HUES6 (cell line): ENCODE results near the gene COLGALT1.
"Not testable (repeated sequence)": the region's sequence is repeated elsewhere in the genome, so short reads cannot be mapped to it uniquely, and the experiment has no call there.

Experiments used
- H3K27ac ChIP-seq: 2 replicates; pipeline ENCODE4 v1.7.0; 2013; ENCODE audit warnings: low read depth, mild to moderate bottlenecking, low read length, inconsistent platforms
- H3K27me3 ChIP-seq: 2 replicates; pipeline ENCODE4 v1.6.1; 2013; ENCODE audit warnings: low read length; ENCODE audit not compliant: control insufficient read depth, insufficient read depth
- H3K36me3 ChIP-seq: 2 replicates; pipeline ENCODE4 v1.6.1; 2013; ENCODE audit warnings: low read length; ENCODE audit not compliant: control insufficient read depth, insufficient read depth
- H3K4me1 ChIP-seq: 2 replicates; pipeline ENCODE4 v1.6.1; 2013; ENCODE audit warnings: low read length; ENCODE audit not compliant: control insufficient read depth, insufficient read depth
- H3K4me3 ChIP-seq: 2 replicates; pipeline ENCODE4 v1.5.1; 2013; ENCODE audit warnings: low read depth, low read length
- H3K9ac ChIP-seq: one replicate; pipeline ENCODE4 v1.6.1; 2013; ENCODE audit warnings: mild to moderate bottlenecking, low read length
- H3K9me3 ChIP-seq: 2 replicates; pipeline ENCODE4 v1.6.1; 2013; ENCODE audit warnings: low read depth, low read length; ENCODE audit not compliant: control insufficient read depth, insufficient read depth

Gene COLGALT1

GRCh38 chr19:17577457-17578097 lies 22.1 kb downstream of the COLGALT1 start:
- no peaks in the 10 kb centered on the region for H3K27me3 ChIP-seq
- peaks cover 27% of the 10 kb centered on the region for H3K36me3 ChIP-seq
- peak overlapping the region; percentile 20; the same call in 1 of the 2 replicates for H3K4me3 ChIP-seq
- no peaks in the 10 kb centered on the region for H3K9me3 ChIP-seq
- H3K27ac ChIP-seq: no peak overlapping the region
- H3K9ac ChIP-seq: no peak overlapping the region
- H3K4me1 ChIP-seq: peaks cover 19% of the 10 kb centered on the region

- Histone ChIP-seq H3K9ac (peak overlapping the region; percentile 24), H3K9me3 (no peaks in the 10 kb centered on the region), H3K4me3 (peak overlapping the region; percentile 49), H3K4me1 (peaks cover 19% of the 10 kb centered on the region), H3K27ac (no peak overlapping the region), H3K36me3 (peaks cover 23% of the 10 kb centered on the region), H3K27me3 (no peaks in the 10 kb centered on the region)
These were observed 24.3 kb downstream of the COLGALT1 start for GRCh38 chr19:17579661-17580244.

GRCh38 chr19:17580470-17581144 lies 25.2 kb downstream of the COLGALT1 start:
- no peak overlapping the region for H3K27ac ChIP-seq
- peaks cover 23% of the 10 kb centered on the region for H3K36me3 ChIP-seq
- no peaks in the 10 kb centered on the region for H3K9me3 ChIP-seq
- H3K4me1 ChIP-seq: peaks cover 19% of the 10 kb centered on the region
- H3K4me3 ChIP-seq: peak overlapping the region; percentile 49
- no peaks in the 10 kb centered on the region for H3K27me3 ChIP-seq
- no peak overlapping the region for H3K9ac ChIP-seq

- Histone ChIP-seq H3K4me3 (no peak overlapping the region), H3K36me3 (peaks cover 23% of the 10 kb centered on the region), H3K9ac (no peak overlapping the region), H3K27ac (no peak overlapping the region), H3K27me3 (no peaks in the 10 kb centered on the region), H3K9me3 (no peaks in the 10 kb centered on the region), H3K4me1 (peaks cover 19% of the 10 kb centered on the region)
These were observed 25.9 kb downstream of the COLGALT1 start for GRCh38 chr19:17581211-17581874.

- Histone ChIP-seq H3K27ac (no peak overlapping the region), H3K4me3 (no peak overlapping the region), H3K4me1 (peaks cover 16% of the 10 kb centered on the region), H3K9me3 (no peaks in the 10 kb centered on the region), H3K36me3 (peaks cover 23% of the 10 kb centered on the region), H3K27me3 (no peaks in the 10 kb centered on the region), H3K9ac (no peak overlapping the region)
These were observed 27.2 kb downstream of the COLGALT1 start for GRCh38 chr19:17582613-17583012.

GRCh38 chr19:17584132-17584531 lies 28.7 kb downstream of the COLGALT1 start:
- H3K4me1 ChIP-seq: peaks cover 10% of the 10 kb centered on the region
- H3K27me3 ChIP-seq: no peaks in the 10 kb centered on the region
- H3K9me3 ChIP-seq: no peaks in the 10 kb centered on the region
- H3K9ac ChIP-seq: no peak overlapping the region
- H3K27ac ChIP-seq: no peak overlapping the region
- H3K36me3 ChIP-seq: peaks cover 23% of the 10 kb centered on the region
- no peak overlapping the region for H3K4me3 ChIP-seq

- not testable (repeated sequence) for H3K27me3 ChIP-seq, H3K4me1 ChIP-seq, H3K9me3 ChIP-seq, H3K27ac ChIP-seq, H3K9ac ChIP-seq, H3K4me3 ChIP-seq
- peaks cover 20% of the 10 kb centered on the region for H3K36me3 ChIP-seq
These were observed 29.9 kb downstream of the COLGALT1 start for GRCh38 chr19:17585395-17585794.

GRCh38 chr19:17590866-17591265 lies 35.4 kb downstream of the COLGALT1 start:
- H3K36me3 ChIP-seq: no peaks in the 10 kb centered on the region
- no peak overlapping the region for H3K9ac ChIP-seq
- H3K4me1 ChIP-seq: no peaks in the 10 kb centered on the region
- no peak overlapping the region for H3K4me3 ChIP-seq
- no peaks in the 10 kb centered on the region for H3K27me3 ChIP-seq
- no peaks in the 10 kb centered on the region for H3K9me3 ChIP-seq
- H3K27ac ChIP-seq: no peak overlapping the region

- not testable (repeated sequence) for H3K4me1 ChIP-seq, H3K4me3 ChIP-seq, H3K27me3 ChIP-seq, H3K27ac ChIP-seq, H3K36me3 ChIP-seq, H3K9ac ChIP-seq, H3K9me3 ChIP-seq
These were observed 38.8 kb downstream of the COLGALT1 start for GRCh38 chr19:17594296-17594695.

GRCh38 chr19:17598063-17598462 lies 42.6 kb downstream of the COLGALT1 start:
- not testable (repeated sequence) for H3K27me3 ChIP-seq, H3K27ac ChIP-seq

GRCh38 chr19:17598953-17599352 lies 43.5 kb downstream of the COLGALT1 start:
- H3K36me3 ChIP-seq: no peaks in the 10 kb centered on the region
- H3K4me3 ChIP-seq: no peak overlapping the region
- no peak overlapping the region for H3K27ac ChIP-seq
- H3K9me3 ChIP-seq: no peaks in the 10 kb centered on the region
- no peak overlapping the region for H3K9ac ChIP-seq
- H3K4me1 ChIP-seq: peaks cover 12% of the 10 kb centered on the region
- no peaks in the 10 kb centered on the region for H3K27me3 ChIP-seq

More at GRCh38 chr19:17598063-17598462, 42.6 kb downstream of the COLGALT1 start:
- H3K36me3 ChIP-seq, H3K9me3 ChIP-seq, H3K9ac ChIP-seq, H3K4me3 ChIP-seq: not testable (repeated sequence)
- peaks cover 12% of the 10 kb centered on the region for H3K4me1 ChIP-seq
